K562 (cell line): ENCODE measurements around the gene PRLH. TPM values are rescaled to one million over a fixed set of nuclear protein-coding genes. Genes with fewer than 3 reads are reported as not detected.

Experiments
- ATAC-seq: fragments of 200-7000 bp; cut with Tn5 transposase; 3 replicates; pipeline ENCODE4 v1.9.1; 2020; ENCODE audit warnings: moderate library complexity
- BruUV-seq: library from RNA; stranded (reverse); fragments of 400-500 nt; replicated peaks from 2 replicates; lab custom pipeline; 2021; lab: Mats Ljungman, UMichigan
- CTCF ChIA-PET: fragments of 300-600 bp; formaldehyde crosslinking; extraction: SDS; loops from one replicate; lab custom pipeline; 2021; ENCODE audit warnings: low intra/inter-chr PET ratio; lab: Yijun Ruan, JAX
- POLR2A ChIA-PET: fragments of 300-600, 350-650 bp; sonication (Branson Sonifier 250); formaldehyde crosslinking; extraction: SDS; loops from one replicate; lab custom pipeline; 2021; ENCODE audit warnings: antibody characterized with exemption, inconsistent platforms; lab: Yijun Ruan, JAX
- DNase-seq, 4 experiments: peaks; one replicate each; pipeline versions ENCODE4 v3.0.0 to v3.0.0-alpha.2; 2011 to 2018; ENCODE audit warnings: low spot score in 3 of 4, mixed read lengths in 3 of 4; ENCODE audit errors: extremely low read depth in 1 of 4
- FAIRE-seq: peaks from 2 replicates; lab custom pipeline; 2011; peaks lifted over from hg19 to GRCh38; lab: Jason Lieb, UNC
- H2AFZ ChIP-seq: 2 replicates; pipeline ENCODE4 v1.6.0; 2011; ENCODE audit warnings: low read depth, low read length, control low read depth, inconsistent platforms
- H3K27ac ChIP-seq: fragments of 200-600 bp; 3 replicates; pipeline ENCODE4 v1.8.0; 2011; ENCODE audit warnings: low read depth, mild to moderate bottlenecking, control low read depth, inconsistent platforms, low read length, moderate library complexity, mixed read lengths; ENCODE audit errors: extremely low read depth
- H3K27me3 ChIP-seq, 2 experiments: fragments of 300-600 bp in 1 of 2; 2 replicates in 1 of 2; 3 replicates in 1 of 2; pipeline versions ENCODE4 v1.6.0 to v1.8.0; 2011; ENCODE audit warnings: inconsistent platforms in 2 of 2, low read length in 2 of 2, mild to moderate bottlenecking in 1 of 2, mixed read lengths in 1 of 2, moderate library complexity in 1 of 2; ENCODE audit not compliant: control insufficient read depth in 2 of 2, insufficient read depth in 2 of 2
- H3K36me3 ChIP-seq: fragments of 300-600 bp; 3 replicates; pipeline ENCODE4 v1.8.0; 2011; ENCODE audit warnings: mild to moderate bottlenecking, low read length, inconsistent platforms; ENCODE audit not compliant: control insufficient read depth, insufficient read depth
- H3K4me1 ChIP-seq, 2 experiments: fragments of 200-600 bp in 1 of 2; replicated peaks in 1 of 2; 2 replicates in 1 of 2; 3 replicates in 1 of 2; pipeline versions ENCODE4 v1.5.1 to v1.8.0; 2011; ENCODE audit warnings: inconsistent platforms in 2 of 2, low read length in 2 of 2, mild to moderate bottlenecking in 1 of 2, mixed read lengths in 1 of 2, moderate library complexity in 1 of 2; ENCODE audit not compliant: control insufficient read depth in 2 of 2, insufficient read depth in 2 of 2
- H3K4me2 ChIP-seq: 2 replicates; pipeline ENCODE4 v1.6.1; 2011; ENCODE audit warnings: low read length, control low read depth, inconsistent platforms, mixed read lengths; ENCODE audit not compliant: insufficient read depth
- H3K4me3 ChIP-seq: fragments of 200-600 bp; sonication (generic), shearing (Covaris generic); 2 replicates; pipeline ENCODE4 v1.5.1; 2016; ENCODE audit warnings: control low read depth, inconsistent platforms
- H3K79me2 ChIP-seq: fragments of 200-600 bp; 3 replicates; pipeline ENCODE4 v1.8.0; 2011; ENCODE audit warnings: low read length, inconsistent platforms; ENCODE audit not compliant: control insufficient read depth, insufficient read depth
- H3K9ac ChIP-seq, 2 experiments: 2 replicates each; pipeline versions ENCODE4 v1.6.0 to v1.6.1; 2011; ENCODE audit warnings: low read depth in 2 of 2, low read length in 2 of 2, control low read depth in 1 of 2, inconsistent platforms in 1 of 2, mild to moderate bottlenecking in 1 of 2, mixed read lengths in 1 of 2; ENCODE audit not compliant: insufficient read depth in 1 of 2
- H3K9me1 ChIP-seq: one replicate; pipeline ENCODE4 v1.6.0; 2011; ENCODE audit warnings: inconsistent platforms, mild to moderate bottlenecking, low read length, moderate library complexity; ENCODE audit not compliant: control insufficient read depth, insufficient read depth
- H3K9me3 ChIP-seq: replicated peaks from 2 replicates; pipeline ENCODE4 v1.5.1; 2011; ENCODE audit warnings: low read depth, low read length, inconsistent platforms; ENCODE audit not compliant: control insufficient read depth, insufficient read depth
- H4K20me1 ChIP-seq: replicated peaks from 2 replicates; pipeline ENCODE4 v1.6.1; 2011; ENCODE audit warnings: low read length, inconsistent platforms, mixed read lengths; ENCODE audit not compliant: control insufficient read depth, insufficient read depth
- ARNT ChIP-seq, 2 experiments: fragments of 450-650 bp; IDR thresholded peaks; 2 replicates each; pipeline ENCODE4 v1.6.1; 2016; ENCODE audit warnings: mild to moderate bottlenecking in 1 of 2
- CBFB ChIP-seq: sonication (generic); formaldehyde crosslinking; IDR thresholded peaks from 2 replicates; pipeline ENCODE4 v1.4.0; 2020; ENCODE audit warnings: mild to moderate bottlenecking, missing genetic modification reagents
- CSDE1 ChIP-seq, 2 experiments: fragments of 450-650 bp; IDR thresholded peaks; 2 replicates each; pipeline ENCODE4 v1.6.1; 2016; ENCODE audit warnings: mild to moderate bottlenecking in 1 of 2
- EP300 ChIP-seq: IDR thresholded peaks from 2 replicates; pipeline ENCODE4 v1.6.1; 2012; ENCODE audit warnings: low read length, improper control_type of control experiment
- GATAD2A ChIP-seq: fragments of 450-650 bp; IDR thresholded peaks from 2 replicates; pipeline ENCODE4 v1.6.1; 2017
- ILF3 ChIP-seq: fragments of 450-650 bp; IDR thresholded peaks from 2 replicates; pipeline ENCODE4 v1.6.1; 2018; ENCODE audit warnings: antibody characterized with exemption, mild to moderate bottlenecking, moderate library complexity, borderline replicate concordance
- NR0B1 ChIP-seq: fragments of 450-650 bp; IDR thresholded peaks from one replicate; pipeline ENCODE4 v1.6.1; 2018; ENCODE audit warnings: mild to moderate bottlenecking, moderate library complexity; ENCODE audit not compliant: partially characterized antibody
- POLR3G ChIP-seq: IDR thresholded peaks from 2 replicates; pipeline ENCODE4 v1.6.1; 2011; ENCODE audit not compliant: insufficient read length, insufficient replicate concordance; ENCODE audit errors: extremely low read depth
- RBM25 ChIP-seq: fragments of 200-400 bp; formaldehyde crosslinking; IDR thresholded peaks from 2 replicates; pipeline ENCODE4 v1.6.1; 2018; ENCODE audit warnings: low read length, low read depth, moderate library complexity; ENCODE audit not compliant: severe bottlenecking
- ZBTB34 ChIP-seq: fragments of 250-450 bp; sonication (Bioruptor Pico); IDR thresholded peaks from 2 replicates; pipeline ENCODE4 v1.8.0; 2021; ENCODE audit warnings: mild to moderate bottlenecking, moderate library complexity
- ZNF316 ChIP-seq: fragments of 450-650 bp; IDR thresholded peaks from 2 replicates; pipeline ENCODE4 v1.6.1; 2016
- WGBS: fragments of 100-300 bp; shearing (Covaris generic); methylation state at CpG from one replicate; pipeline ENCODE4 v1.1.6; 2016; ENCODE audit warnings: low coverage, mixed read lengths; ENCODE audit not compliant: insufficient coverage; ENCODE audit errors: missing lambda C conversion rate; 5-methylcytosine and 5-hydroxymethylcytosine counted together
- in situ Hi-C: fragments of 300-500 bp; cut with MboI; formaldehyde crosslinking; loops from 4 replicates; pipeline ENCODE4 v1.15.0; 2018; ENCODE audit warnings: inconsistent platforms, mixed read lengths
- intact Hi-C: fragments of 100-400 bp; cut with micrococcal nuclease; formaldehyde crosslinking; loops from 2 replicates; pipeline ENCODE4 v1.14.2; 2022
- polyA plus RNA-seq, 8 experiments: library from polyadenylated mRNA; depleted of rRNA in 4 of 8; stranded (reverse) in 5 of 8; unstranded in 3 of 8; fragments of >200 nt; fragmentation: Nextera tagmentation in 2 of 8; fragmentation: Illumina TruSeq in 1 of 8; extraction: Ambion mirVana in 2 of 8; extraction: Trizol in 1 of 8; gene quantifications; 2 replicates each; pipeline versions ENCODE4 v1.2.1 to v1.2.3, GENCODE V29; 2011 to 2014; ENCODE audit warnings: inconsistent platforms in 1 of 8, missing spikeins in 1 of 8
- total RNA-seq, 7 experiments: library from RNA; depleted of rRNA in 6 of 7; stranded (reverse); fragments of >200 nt in 6 of 7; fragmentation: Illumina TruSeq in 2 of 7; extraction: Trizol in 2 of 7; gene quantifications; 2 replicates each; pipeline versions ENCODE4 v1.2.1 to v1.2.3, GENCODE V29; 2011 to 2021; ENCODE audit warnings: low replicate concordance in 1 of 7
- TF ChIP-seq, protein P1 (sequence below): fragments of 250-450 bp; sonication (Bioruptor Pico); IDR thresholded peaks from 2 replicates; pipeline ENCODE4 v1.6.1; 2021; ENCODE audit warnings: mild to moderate bottlenecking

Gene PRLH
- total and polyA plus RNA-seq, 9 of the 15 experiments (the other 6 are each of a cell fraction or from before 2014, with no cell fraction given) = not detected

DNA sequence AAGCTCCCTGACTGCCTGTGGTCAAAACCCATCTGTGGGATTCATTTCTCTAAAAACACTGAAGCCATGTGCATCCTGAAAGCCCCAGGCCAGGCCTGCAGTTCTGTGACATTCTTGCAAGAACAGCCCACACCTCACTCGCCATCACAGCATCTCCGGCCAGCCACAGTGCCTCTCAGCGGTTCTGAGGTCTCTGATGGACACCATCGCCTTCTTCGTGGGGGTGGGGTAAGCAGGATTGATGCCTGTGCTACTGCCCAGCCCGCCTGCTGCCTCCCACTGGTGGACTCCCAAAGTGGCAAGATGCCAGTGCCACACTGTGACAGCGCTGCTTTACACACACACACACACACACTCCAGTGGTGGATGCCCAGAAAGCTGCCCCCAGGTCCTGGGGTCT lies 5.2 kb upstream of the PRLH start:
- in situ Hi-C loops = loop anchor here (10.0 kb wide), 1 partner anchor 436 kb away; no protein-coding TSS in a partner anchor

More for the DNA sequence above, 5.2 kb upstream of the PRLH start:
- Histone ChIP-seq H3K4me2 (no peak overlapping the region), H3K4me1 (no peaks in the 10 kb centered on the region; a peak in 1 of 5 replicates), H3K36me3 (no peaks in the 10 kb centered on the region), H3K27me3 (peaks cover 4 to 33% of the 10 kb centered on the region in 2 experiments; a peak in 3 of 5 replicates), H3K4me3 (no peak overlapping the region), H3K9ac (no peak overlapping the region), H2AFZ (no peak overlapping the region), H4K20me1 (no peaks in the 10 kb centered on the region), H3K27ac (no peak overlapping the region), H3K79me2 (no peaks in the 10 kb centered on the region), H3K9me1 (no peaks in the 10 kb centered on the region), H3K9me3 (no peaks in the 10 kb centered on the region; the same call in 1 of the 2 replicates)
- ChIA-PET CTCF (no interaction called here), POLR2A (no interaction called here)
- no TSS peak for BruUV-seq
- intact Hi-C loops = no loop called here
- no peak for FAIRE-seq
- WGBS = 0% methylated on average over 7 of the region's 7 CpGs
- TF ChIP-seq, protein P1, sequence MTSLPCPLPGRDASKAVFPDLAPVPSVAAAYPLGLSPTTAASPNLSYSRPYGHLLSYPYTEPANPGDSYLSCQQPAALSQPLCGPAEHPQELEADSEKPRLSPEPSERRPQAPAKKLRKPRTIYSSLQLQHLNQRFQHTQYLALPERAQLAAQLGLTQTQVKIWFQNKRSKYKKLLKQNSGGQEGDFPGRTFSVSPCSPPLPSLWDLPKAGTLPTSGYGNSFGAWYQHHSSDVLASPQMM = no peak
- TF ChIP-seq ILF3 = no peak
- no peak for TF ChIP-seq ARNT (IDR thresholded peaks at IDR 0.05)
- TF ChIP-seq CSDE1 (IDR thresholded peaks at IDR 0.05) = no peak
- TF ChIP-seq CBFB (CRISPR knock-in tag) = no peak
- no peak for TF ChIP-seq GATAD2A
- no peak for TF ChIP-seq EP300
- TF ChIP-seq ZNF316 = no peak
- no peak for TF ChIP-seq RBM25
- no peak for TF ChIP-seq POLR3G
- no peak for TF ChIP-seq NR0B1
- TF ChIP-seq ZBTB34 (CRISPR knock-in tag) = no peak
- ATAC-seq = no peak
- DNase-seq = no peak
